Mesenchymal stem cell (in vitro differentiated cells and primary cell): ENCODE results near the gene MMP23B.

Experiments
- DNase-seq: peaks from one replicate; pipeline ENCODE4 v3.0.0-alpha.2; 2013
- H2AFZ ChIP-seq: one replicate; pipeline ENCODE4 v1.6.1; 2013; ENCODE audit warnings: low read depth, mild to moderate bottlenecking, control low read depth, inconsistent platforms, low read length, moderate library complexity
- H2AK5ac ChIP-seq: 2 replicates; pipeline ENCODE4 v1.6.1; 2013; ENCODE audit warnings: low read length, moderate library complexity, mild to moderate bottlenecking, inconsistent platforms; ENCODE audit not compliant: severe bottlenecking
- H2BK120ac ChIP-seq: one replicate; pipeline ENCODE4 v1.6.1; 2013; ENCODE audit warnings: low read depth, mild to moderate bottlenecking, inconsistent platforms, low read length, moderate library complexity
- H2BK12ac ChIP-seq, 2 experiments: one replicate each; pipeline ENCODE4 v1.6.1; 2013; ENCODE audit warnings: inconsistent platforms in 2 of 2, low read length in 2 of 2, mild to moderate bottlenecking in 2 of 2, moderate library complexity in 2 of 2, control low read depth in 1 of 2
- H2BK15ac ChIP-seq: one replicate; pipeline ENCODE4 v1.6.1; 2013; ENCODE audit warnings: mild to moderate bottlenecking, low read depth, inconsistent platforms; ENCODE audit not compliant: poor library complexity, severe bottlenecking
- H2BK5ac ChIP-seq: 2 replicates; pipeline ENCODE4 v1.6.1; 2013; ENCODE audit warnings: low read depth, mild to moderate bottlenecking, low read length, control low read depth, inconsistent platforms; ENCODE audit not compliant: poor library complexity, severe bottlenecking
- H3K14ac ChIP-seq, 2 experiments: one replicate each; pipeline ENCODE4 v1.6.1; 2013; ENCODE audit warnings: inconsistent platforms in 2 of 2, low read length in 2 of 2, control low read depth in 1 of 2, mild to moderate bottlenecking in 1 of 2, moderate library complexity in 1 of 2
- H3K18ac ChIP-seq, 2 experiments: one replicate each; pipeline ENCODE4 v1.6.1; 2013; ENCODE audit warnings: inconsistent platforms in 2 of 2, low read length in 2 of 2, control low read depth in 1 of 2, low read depth in 1 of 2, mild to moderate bottlenecking in 1 of 2
- H3K23ac ChIP-seq, 2 experiments: one replicate each; pipeline ENCODE4 v1.6.1; 2013; ENCODE audit warnings: inconsistent platforms in 2 of 2, low read length in 2 of 2, mild to moderate bottlenecking in 2 of 2, moderate library complexity in 2 of 2, control low read depth in 1 of 2
- H3K27ac ChIP-seq: 2 replicates; pipeline ENCODE4 v1.5.1; 2013; ENCODE audit warnings: mild to moderate bottlenecking, moderate library complexity, low read length, control low read depth, inconsistent platforms; ENCODE audit not compliant: poor library complexity, severe bottlenecking
- H3K27me3 ChIP-seq, 2 experiments: 2 replicates each; pipeline versions ENCODE4 v1.6.1 to v1.7.0; 2013; ENCODE audit warnings: low read length in 2 of 2, mild to moderate bottlenecking in 2 of 2, moderate library complexity in 2 of 2, control low read depth in 1 of 2, inconsistent platforms in 1 of 2; ENCODE audit not compliant: control insufficient read depth in 1 of 2, insufficient read depth in 1 of 2
- H3K36me3 ChIP-seq, 2 experiments: 2 replicates each; pipeline versions ENCODE4 v1.6.1 to v1.7.0; 2013; ENCODE audit warnings: low read length in 2 of 2, control low read depth in 1 of 2, inconsistent platforms in 1 of 2, low read depth in 1 of 2, mild to moderate bottlenecking in 1 of 2; ENCODE audit not compliant: insufficient read depth in 2 of 2, control insufficient read depth in 1 of 2
- H3K4ac ChIP-seq, 2 experiments: one replicate each; pipeline ENCODE4 v1.6.1; 2013; ENCODE audit warnings: inconsistent platforms in 2 of 2, low read length in 2 of 2, mild to moderate bottlenecking in 2 of 2, moderate library complexity in 2 of 2, control low read depth in 1 of 2, low read depth in 1 of 2
- H3K4me1 ChIP-seq: 2 replicates; pipeline ENCODE4 v1.6.1; 2013; ENCODE audit warnings: low read depth, low read length, control low read depth; ENCODE audit not compliant: control insufficient read depth, insufficient read depth
- H3K4me2 ChIP-seq: 2 replicates; pipeline ENCODE4 v1.6.1; 2013; ENCODE audit warnings: low read length, mild to moderate bottlenecking, inconsistent platforms; ENCODE audit not compliant: poor library complexity, severe bottlenecking
- H3K4me3 ChIP-seq, 2 experiments: 2 replicates each; pipeline versions ENCODE4 v1.5.1 to v1.7.0; 2013; ENCODE audit warnings: low read length in 2 of 2, mild to moderate bottlenecking in 2 of 2, control low read depth in 1 of 2, low read depth in 1 of 2; ENCODE audit not compliant: insufficient read depth in 1 of 2
- H3K79me1 ChIP-seq: replicated peaks from 2 replicates; pipeline ENCODE4 v1.6.1; 2013; ENCODE audit warnings: mild to moderate bottlenecking, control low read depth, low read length, inconsistent platforms; ENCODE audit not compliant: poor library complexity, severe bottlenecking
- H3K9ac ChIP-seq: 2 replicates; pipeline ENCODE4 v1.7.0; 2013; ENCODE audit warnings: mild to moderate bottlenecking, low read length, moderate library complexity
- H3K9me3 ChIP-seq: 2 replicates; pipeline ENCODE4 v1.7.0; 2013; ENCODE audit warnings: mild to moderate bottlenecking, low read length; ENCODE audit not compliant: control insufficient read depth
- H4K8ac ChIP-seq: one replicate; pipeline ENCODE4 v1.6.1; 2013; ENCODE audit warnings: inconsistent platforms, mild to moderate bottlenecking, low read length, moderate library complexity
- H4K91ac ChIP-seq: one replicate; pipeline ENCODE4 v1.6.1; 2013; ENCODE audit warnings: mild to moderate bottlenecking, low read length, inconsistent platforms
- WGBS: methylation state at CpG from one replicate; pipeline ENCODE4 v1.1.7; 2013; ENCODE audit warnings: mixed read lengths; 5-methylcytosine and 5-hydroxymethylcytosine counted together

MMP23B gene

GRCh38 chr1:1627829-1628753 lies 3.9 kb upstream of the MMP23B start:
- H3K36me3 ChIP-seq = peaks cover 6 to 71% of the 10 kb centered on the region in 2 experiments
- peaks cover 24% of the 10 kb centered on the region for H3K4me1 ChIP-seq
- H3K18ac ChIP-seq = no peak overlapping the region
- no peak overlapping the region for H2BK5ac ChIP-seq
- no peaks in the 10 kb centered on the region for H3K9me3 ChIP-seq
- H2BK120ac ChIP-seq = no peak overlapping the region
- no peak overlapping the region for H2BK15ac ChIP-seq
- peak overlapping the region; percentile 36 for H4K91ac ChIP-seq
- no peak overlapping the region for H2BK12ac ChIP-seq
- no peak overlapping the region for H3K4me3 ChIP-seq
- H3K4ac ChIP-seq = no peak overlapping the region
- no peak overlapping the region for H2AFZ ChIP-seq
- peaks cover 3 to 8% of the 10 kb centered on the region in 2 experiments for H3K27me3 ChIP-seq
- no peak overlapping the region for H3K27ac ChIP-seq
- H2AK5ac ChIP-seq = no peak overlapping the region
- no peak overlapping the region for H3K4me2 ChIP-seq
- H3K23ac ChIP-seq = no peak overlapping the region
- H3K79me1 ChIP-seq = peaks cover 4% of the 10 kb centered on the region
- H3K14ac ChIP-seq = no peak overlapping the region
- no peak for DNase-seq
- H4K8ac ChIP-seq = no peak overlapping the region
- no peak overlapping the region for H3K9ac ChIP-seq
- WGBS = 95% methylated on average over 53 of the region's 53 CpGs

- Histone ChIP-seq H3K23ac (no peak overlapping the region), H3K18ac (no peak overlapping the region), H2BK120ac (no peak overlapping the region), H2BK5ac (no peak overlapping the region), H3K9me3 (no peaks in the 10 kb centered on the region), H3K4me3 (no peak overlapping the region), H4K91ac (no peak overlapping the region), H3K9ac (no peak overlapping the region), H2BK15ac (no peak overlapping the region), H3K14ac (no peak overlapping the region), H3K27me3 (peaks cover 3 to 8% of the 10 kb centered on the region in 2 experiments), H2AFZ (no peak overlapping the region), H3K27ac (no peak overlapping the region), H3K4ac (no peak overlapping the region), H3K36me3 (peaks cover 6 to 63% of the 10 kb centered on the region in 2 experiments), H3K4me1 (peaks cover 20% of the 10 kb centered on the region), H3K79me1 (no peaks in the 10 kb centered on the region), H2AK5ac (no peak overlapping the region), H2BK12ac (no peak overlapping the region), H3K4me2 (no peak overlapping the region), H4K8ac (no peak overlapping the region)
- WGBS = 55% methylated on average over 34 of the region's 53 CpGs
- no peak for DNase-seq
Measured at GRCh38 chr1:1628754-1629429, 3.1 kb upstream of the MMP23B start.

- H2BK5ac ChIP-seq = no peak overlapping the region
- peaks cover 3 to 8% of the 10 kb centered on the region in 2 experiments for H3K27me3 ChIP-seq
- no peak overlapping the region for H3K4ac ChIP-seq
- no peak overlapping the region for H2BK15ac ChIP-seq
- H3K27ac ChIP-seq = no peak overlapping the region
- no peak overlapping the region for H3K23ac ChIP-seq
- WGBS = 53% methylated on average over 35 of the region's 48 CpGs
- no peak for DNase-seq
- no peak overlapping the region for H3K18ac ChIP-seq
- no peaks in the 10 kb centered on the region for H3K9me3 ChIP-seq
- peaks cover 20% of the 10 kb centered on the region for H3K4me1 ChIP-seq
- H2AFZ ChIP-seq = no peak overlapping the region
- peak overlapping the region; percentile 11 for H4K91ac ChIP-seq
- H2BK120ac ChIP-seq = no peak overlapping the region
- H3K4me2 ChIP-seq = no peak overlapping the region
- H3K14ac ChIP-seq = no peak overlapping the region
- no peak overlapping the region for H3K4me3 ChIP-seq
- no peak overlapping the region for H3K9ac ChIP-seq
- H3K79me1 ChIP-seq = no peaks in the 10 kb centered on the region
- H2BK12ac ChIP-seq = no peak overlapping the region
- H2AK5ac ChIP-seq = no peak overlapping the region
- peaks cover 6 to 55% of the 10 kb centered on the region in 2 experiments for H3K36me3 ChIP-seq
- no peak overlapping the region for H4K8ac ChIP-seq
Measured at GRCh38 chr1:1629430-1630190, 2.4 kb upstream of the MMP23B start.
